ENCODE measurements around the gene PPP2R5B.

DNA sequence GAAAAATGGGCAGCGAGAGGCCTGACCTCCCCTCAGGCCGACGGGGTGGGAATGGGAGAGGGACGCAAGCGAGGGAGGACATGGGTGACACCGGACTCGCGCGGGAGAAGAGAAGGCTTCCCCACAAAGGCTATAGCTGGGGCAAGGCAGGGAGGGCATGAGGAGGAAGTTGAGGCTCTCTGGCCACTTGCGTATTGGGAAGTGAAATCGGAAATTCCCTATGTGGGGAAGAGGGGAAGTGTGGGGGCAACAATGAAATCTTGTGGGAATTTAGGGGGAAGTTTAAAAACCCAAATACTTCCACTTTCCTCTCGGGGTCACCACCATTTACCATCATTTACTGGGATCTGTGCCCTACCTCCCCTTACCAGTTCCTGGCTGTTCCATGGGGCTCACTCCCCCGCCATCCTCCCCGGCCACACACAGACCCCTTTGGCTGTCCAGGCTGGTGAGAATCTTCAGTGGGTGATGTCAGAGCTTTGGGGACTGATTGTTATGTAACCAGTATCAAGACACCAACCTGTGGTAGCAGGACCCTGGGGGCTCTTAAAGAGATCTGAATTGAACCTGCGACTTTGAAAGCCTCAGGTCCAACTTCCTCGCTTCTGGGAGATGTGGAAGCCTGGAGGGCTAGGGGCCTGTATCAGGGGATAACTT is 45.1 kb upstream of the PPP2R5B start:
- no peak for TF ChIP-seq CTCF (IDR thresholded peaks at IDR 0.05)
- no peak for TF ChIP-seq POLR2A (IDR thresholded peaks at IDR 0.05)
